ENCODE results near the gene FGGY. TPM values are rescaled to one million over a fixed set of nuclear protein-coding genes. Genes with fewer than 3 reads are reported as not detected.
A peak's percentile ranks its signal among the peaks of the same experiment; 100 is the strongest.
"Not testable (repeated sequence)": the region's sequence is repeated elsewhere in the genome, so short reads cannot be mapped to it uniquely, and the experiment has no call there.

Gene FGGY
- total RNA-seq, 1 donor from 2014 or later = 23.1 TPM

DNA sequence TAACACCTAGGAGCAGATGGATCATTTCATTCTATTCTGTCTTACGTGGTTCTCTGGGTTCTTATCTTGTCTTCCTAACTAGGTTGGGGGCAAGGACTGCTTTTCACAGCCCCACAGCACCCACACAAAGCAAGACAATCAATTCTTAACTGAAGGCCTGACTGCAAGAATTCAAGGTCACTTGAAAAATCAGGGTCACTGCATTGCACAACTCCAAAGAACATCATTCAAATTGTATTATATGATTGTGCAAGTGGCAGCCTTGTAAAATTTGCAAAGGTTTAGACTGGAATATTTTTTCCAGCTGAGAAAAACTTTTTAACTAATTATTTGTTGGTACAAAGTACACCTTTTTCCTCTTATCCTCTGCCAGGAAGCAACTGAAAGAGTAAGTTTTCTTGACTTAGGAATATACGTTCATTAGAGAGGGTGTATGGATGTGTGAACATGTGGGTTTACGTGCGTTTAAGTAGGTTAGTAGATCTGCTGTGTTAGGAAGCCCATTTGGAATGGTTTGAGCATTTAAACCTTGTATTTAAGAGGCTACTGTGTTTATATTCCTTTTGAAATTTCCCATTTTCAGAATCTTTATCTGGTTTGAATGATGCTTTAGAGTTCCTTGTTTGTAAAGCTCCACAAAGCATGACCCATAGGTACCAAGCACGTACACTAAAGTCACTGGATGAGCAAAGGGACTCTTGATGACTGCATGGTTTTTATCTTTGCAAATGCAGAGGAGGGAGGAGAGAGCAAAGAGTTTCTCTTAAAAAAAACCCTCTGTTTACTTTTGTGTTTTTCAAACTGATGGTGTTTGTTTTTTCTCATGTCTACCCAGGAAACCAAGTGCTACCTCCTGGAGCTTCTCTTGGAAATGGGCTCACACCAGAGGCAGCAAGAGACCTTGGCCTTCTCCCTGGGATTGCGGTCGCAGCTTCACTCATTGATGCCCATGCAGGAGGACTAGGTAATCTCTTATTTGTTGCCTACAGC is 214.9 kb downstream of the FGGY start:
- intact Hi-C loops (cut with DNase I) = no loop called here
- peak; percentile 49 for ATAC-seq (ENCODE audit: poor library complexity)
- no peak for DNase-seq

GRCh38 chr1:59512702-59513101 is 215.8 kb downstream of the FGGY start:
- no peak for DNase-seq
- intact Hi-C loops (cut with DNase I) = no loop called here
- ATAC-seq (ENCODE audit: poor library complexity) = no peak

DNA sequence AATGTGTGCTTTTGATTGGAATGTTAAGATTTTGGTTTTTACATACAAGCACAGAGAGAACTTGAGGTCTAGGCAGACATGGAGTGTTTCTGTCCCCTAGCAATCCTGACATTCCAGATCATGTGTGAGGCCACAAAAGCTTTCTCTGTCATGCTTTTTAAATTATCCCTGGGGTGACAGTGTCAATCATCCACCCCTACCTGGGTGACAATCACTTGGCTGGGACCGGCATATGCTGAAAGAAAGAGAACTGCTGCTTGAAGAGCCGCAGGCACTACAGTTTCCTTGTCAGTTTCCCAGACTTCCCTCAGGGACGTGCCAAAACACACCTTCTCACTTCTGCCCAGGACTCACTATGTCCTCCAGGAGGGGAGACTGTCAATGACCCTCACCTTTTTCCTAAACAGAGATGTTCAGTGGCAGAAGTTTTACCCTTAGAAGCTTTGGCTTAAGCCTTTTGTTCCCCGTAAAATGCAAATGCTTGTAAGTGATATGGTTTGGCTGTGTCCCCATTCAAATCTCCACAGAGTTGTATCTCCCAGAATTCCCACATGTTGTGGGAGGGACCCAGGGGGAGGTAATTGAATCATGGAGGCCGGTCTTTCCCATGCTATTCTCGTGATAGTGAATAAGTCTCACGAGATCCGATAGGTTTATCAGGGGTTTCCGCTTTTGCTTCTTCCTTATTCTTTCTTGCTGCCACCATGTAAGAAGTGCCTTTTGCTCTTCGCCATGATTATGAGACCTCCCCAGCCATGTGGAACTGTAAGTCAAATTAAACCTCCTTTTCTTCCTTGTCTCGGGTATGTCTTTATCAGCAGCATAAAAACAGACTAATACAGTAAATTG is 217.4 kb downstream of the FGGY start:
- intact Hi-C loops (cut with DNase I) = no loop called here
- ATAC-seq (ENCODE audit: poor library complexity) = no peak
- no peak for DNase-seq

DNA sequence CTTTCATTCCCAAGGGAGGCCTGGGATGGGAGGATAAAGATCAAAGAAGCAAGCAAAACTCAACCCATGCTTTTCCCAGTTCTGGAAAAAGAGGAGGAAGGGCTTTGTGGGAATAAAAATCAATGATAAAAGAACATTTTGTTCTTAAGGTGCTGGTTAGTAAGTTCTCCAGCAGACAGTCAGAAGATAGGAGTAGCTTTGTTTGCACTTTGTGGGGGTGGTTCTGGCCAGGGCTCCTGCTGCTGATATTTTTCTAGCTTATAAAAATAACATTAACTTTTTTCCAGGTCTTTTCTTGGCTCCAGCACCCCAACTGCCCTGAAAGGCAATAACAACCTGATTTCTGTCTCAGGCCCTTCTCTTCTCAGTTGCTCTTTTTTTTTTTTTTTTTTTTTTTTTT is 220.0 kb downstream of the FGGY start:
- ATAC-seq (ENCODE audit: poor library complexity) = no peak
- intact Hi-C loops (cut with DNase I) = no loop called here
- DNase-seq = no peak

DNA sequence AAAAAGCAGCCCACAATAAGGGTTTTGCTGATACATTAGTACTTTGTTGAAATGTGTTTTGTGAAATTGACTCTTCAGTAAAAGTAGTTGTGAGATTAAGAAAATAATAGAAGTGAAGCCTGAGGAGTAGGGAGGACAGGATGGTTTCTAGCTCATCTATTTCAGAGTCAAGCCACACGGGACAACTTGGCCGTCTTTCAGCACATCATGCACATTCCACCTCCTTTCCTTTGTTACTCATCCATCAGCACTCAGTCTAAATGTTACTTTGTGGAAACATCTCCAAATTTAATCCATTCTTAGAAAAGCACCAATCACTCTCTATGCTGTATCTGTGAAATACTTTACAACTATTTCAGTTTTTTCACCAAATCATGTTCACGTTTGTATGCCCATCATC is 223.3 kb downstream of the FGGY start:
- ATAC-seq (ENCODE audit: poor library complexity) (no peak), DNase-seq (no peak)
- intact Hi-C loops (cut with DNase I) = no loop called here

- ATAC-seq (ENCODE audit: poor library complexity) (peak; percentile 66), DNase-seq (peak; percentile 41)
- intact Hi-C loops (cut with DNase I) = no loop called here
These were observed 224.0 kb downstream of the FGGY start for GRCh38 chr1:59520827-59521418.

GRCh38 chr1:59521456-59521855 is 224.6 kb downstream of the FGGY start:
- ATAC-seq (ENCODE audit: poor library complexity) (peak; percentile 47), DNase-seq (no peak)
- intact Hi-C loops (cut with DNase I) = no loop called here

- DNase-seq = no peak
- intact Hi-C loops (cut with DNase I) = no loop called here
- no peak for ATAC-seq (ENCODE audit: poor library complexity)
These were observed 226.1 kb downstream of the FGGY start for GRCh38 chr1:59522925-59523505.

DNA sequence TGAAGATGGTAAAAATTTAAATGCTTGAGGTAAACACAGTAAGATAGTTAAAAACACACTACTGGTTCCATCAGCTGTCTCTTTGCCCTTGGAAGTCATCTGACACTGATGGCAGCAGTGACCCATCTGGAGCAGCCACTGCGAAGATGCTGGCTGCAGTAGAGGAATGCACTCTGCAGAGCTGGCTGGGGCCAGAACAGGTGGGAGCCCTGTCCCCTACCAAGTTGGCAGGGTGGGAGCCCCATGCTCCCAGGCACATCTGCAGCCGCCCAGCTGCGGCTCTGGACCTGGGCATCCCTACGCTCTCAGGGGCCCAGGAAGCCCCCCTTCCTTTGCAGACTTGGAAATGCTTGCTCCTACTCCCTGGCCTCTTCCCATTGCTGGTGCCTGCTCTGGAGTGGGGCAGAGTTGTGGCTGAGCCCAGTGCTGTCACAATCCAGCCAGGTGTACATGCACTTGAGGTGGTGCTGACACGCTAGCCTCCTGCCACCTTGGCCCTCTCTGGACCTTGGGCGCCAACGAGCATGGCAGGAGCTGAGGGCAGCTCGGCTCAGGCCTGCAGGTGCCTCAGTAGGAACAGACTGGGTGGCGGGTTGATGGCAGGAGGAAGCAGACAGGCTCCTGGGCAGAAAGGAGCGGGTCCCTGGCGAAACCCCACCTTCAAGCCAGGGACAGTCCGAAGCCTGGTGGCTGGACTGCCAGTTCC is 227.0 kb downstream of the FGGY start:
- intact Hi-C loops (cut with DNase I) = no loop called here
- DNase-seq (peak; percentile 22), ATAC-seq (ENCODE audit: poor library complexity) (no peak)

GRCh38 chr1:59526240-59526639 is 229.3 kb downstream of the FGGY start:
- intact Hi-C loops (cut with DNase I) = no loop called here
- DNase-seq (no peak), ATAC-seq (ENCODE audit: poor library complexity) (no peak)

GRCh38 chr1:59528471-59528870 is 231.6 kb downstream of the FGGY start:
- DNase-seq (no peak), ATAC-seq (ENCODE audit: poor library complexity) (no peak)
- intact Hi-C loops (cut with DNase I) = no loop called here

- ATAC-seq (ENCODE audit: poor library complexity) (no peak), DNase-seq (no peak)
- intact Hi-C loops (cut with DNase I) = no loop called here
These were observed 232.0 kb downstream of the FGGY start for GRCh38 chr1:59528900-59529299.

GRCh38 chr1:59530119-59530518 is 233.2 kb downstream of the FGGY start:
- ATAC-seq (ENCODE audit: poor library complexity) (no peak), DNase-seq (no peak)
- intact Hi-C loops (cut with DNase I) = no loop called here

DNA sequence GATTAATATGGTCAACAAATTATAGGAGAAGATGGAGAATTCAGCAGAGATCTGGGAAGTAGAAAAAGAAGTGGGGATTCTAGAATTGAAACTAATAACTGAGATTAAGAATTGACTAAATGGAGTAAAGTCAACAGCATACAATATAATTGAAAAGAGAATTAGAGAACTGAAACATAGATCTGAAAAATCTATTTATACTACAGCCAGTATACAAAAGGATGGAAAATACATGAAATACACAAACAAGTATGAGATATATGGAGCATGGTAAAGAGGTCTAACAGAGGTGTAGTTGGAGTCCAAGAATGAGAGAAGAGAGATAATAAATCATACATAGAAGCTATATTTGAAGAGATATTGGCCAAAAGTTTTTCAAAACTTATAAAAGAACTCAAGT is 235.2 kb downstream of the FGGY start:
- no peak for DNase-seq
- intact Hi-C loops (cut with DNase I) = no loop called here
- no peak for ATAC-seq (ENCODE audit: poor library complexity)

GRCh38 chr1:59538476-59538875 is 241.6 kb downstream of the FGGY start:
- intact Hi-C loops (cut with DNase I) = not testable (repeated sequence)

GRCh38 chr1:59539961-59540681 is 243.2 kb downstream of the FGGY start:
- ATAC-seq (ENCODE audit: poor library complexity) = no peak
- no peak for DNase-seq
- intact Hi-C loops (cut with DNase I) = no loop called here

More at GRCh38 chr1:59538476-59538875, 241.6 kb downstream of the FGGY start:
- ATAC-seq (ENCODE audit: poor library complexity); DNase-seq: not testable (repeated sequence)

DNA sequence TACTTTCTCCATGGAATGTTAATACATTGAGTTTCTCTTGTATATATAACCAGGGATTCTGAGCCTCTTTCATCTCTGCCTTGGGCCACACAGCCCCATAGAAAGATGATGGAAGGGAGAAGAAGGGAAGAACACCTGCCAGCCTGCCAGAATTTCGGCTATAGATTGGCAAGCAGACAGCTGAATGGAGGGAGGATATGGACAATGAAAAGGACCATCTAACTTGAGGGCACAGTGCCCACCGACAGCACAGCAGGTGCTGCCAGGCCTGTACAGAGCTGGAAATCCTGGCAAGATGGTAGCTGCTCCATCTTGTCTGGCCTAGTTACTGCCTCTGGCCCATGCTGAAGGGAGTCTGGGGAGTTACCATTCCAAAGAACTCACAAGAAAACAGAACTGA is 244.3 kb downstream of the FGGY start:
- intact Hi-C loops (cut with DNase I) = no loop called here
- no peak for DNase-seq
- ATAC-seq (ENCODE audit: poor library complexity) = no peak

- no peak for ATAC-seq (ENCODE audit: poor library complexity)
- no peak for DNase-seq
- intact Hi-C loops (cut with DNase I) = no loop called here
These were observed 245.0 kb downstream of the FGGY start for GRCh38 chr1:59541891-59542290.

Measured in Right ventricle myocardium superior (tissue), 1 donor.